Gastroesophageal sphincter (tissue), 4 donors: ENCODE data around the gene CCL5. TPM values are rescaled to one million over a fixed set of nuclear protein-coding genes. Genes with fewer than 3 reads are reported as not detected.
"Not testable (repeated sequence)": the region's sequence is repeated elsewhere in the genome, so short reads cannot be mapped to it uniquely, and the experiment has no call there.

ENCODE experiments used
- ATAC-seq: fragments of 150-250 bp; one replicate; pipeline ENCODE4 v1.9.1; 2016; ENCODE audit warnings: mild to moderate bottlenecking, moderate library complexity
- H3K27ac ChIP-seq, 4 donors: fragments of 200-600 bp; sonication (generic) in 3 of 4; 1 replicate in 3 of 4; 2 replicates in 1 of 4; pipeline ENCODE4 v1.5.1; 2016 to 2019
- H3K27me3 ChIP-seq: fragments of 200-600 bp; sonication (generic); one replicate; pipeline ENCODE4 v1.5.1; 2019
- H3K36me3 ChIP-seq, 2 donors: fragments of 200-600 bp; sonication (generic); one replicate each; pipeline ENCODE4 v1.5.1; 2019; ENCODE audit warnings: control low read depth in 1 of 2
- H3K4me1 ChIP-seq, 3 donors: fragments of 200-600 bp; sonication (generic); 1 replicate in 2 of 3; 2 replicates in 1 of 3; pipeline ENCODE4 v1.5.1; 2016 to 2019; ENCODE audit warnings: control low read depth in 2 of 3
- H3K4me3 ChIP-seq, 2 donors: fragments of 200-600 bp; sonication (generic); one replicate each; pipeline ENCODE4 v1.5.1; 2019; ENCODE audit warnings: mild to moderate bottlenecking in 1 of 2, moderate library complexity in 1 of 2
- H3K9me3 ChIP-seq, 3 donors: fragments of 200-600 bp; sonication (generic); one replicate each; pipeline ENCODE4 v1.5.1; 2017 to 2019; ENCODE audit warnings: control low read depth in 2 of 3
- CTCF ChIP-seq, 4 experiments: fragments of 200-600 bp in 2 of 4; fragments of 450-650 bp in 2 of 4; sonication (generic) in 1 of 4; IDR thresholded peaks; one replicate each; pipeline ENCODE4 v1.5.1; 2017 to 2019; ENCODE audit warnings: antibody characterized with exemption in 4 of 4, mild to moderate bottlenecking in 2 of 4, moderate library complexity in 2 of 4
- EP300 ChIP-seq: sonication (generic); formaldehyde crosslinking; IDR thresholded peaks from one replicate; pipeline ENCODE4 v1.6.1; 2017; ENCODE audit warnings: antibody characterized with exemption, mild to moderate bottlenecking
- POLR2A ChIP-seq, 2 donors: fragments of 450-650 bp; IDR thresholded peaks; one replicate each; pipeline ENCODE4 v1.6.1; 2017; ENCODE audit warnings: antibody characterized with exemption in 2 of 2, mild to moderate bottlenecking in 2 of 2, moderate library complexity in 1 of 2
- POLR2AphosphoS5 ChIP-seq: sonication (generic); formaldehyde crosslinking; IDR thresholded peaks from one replicate; pipeline ENCODE4 v1.6.1; 2017; ENCODE audit warnings: antibody characterized with exemption
- WGBS, 2 donors: methylation state at CpG; one replicate each; pipeline ENCODE4 v1.1.5; 2018; ENCODE audit warnings: low coverage in 1 of 2; 5-methylcytosine and 5-hydroxymethylcytosine counted together
- total RNA-seq, 4 donors: library from RNA; depleted of rRNA; stranded (reverse); fragments of >200 nt; gene quantifications; one replicate each; pipeline ENCODE4 v1.1.0, GENCODE V29; 2016

The CCL5 gene
- total RNA-seq, 4 donors from 2014 or later, result 0.78 to 3.8 (median 2.2) TPM

GRCh38 chr17:35898283-35899070 lies 18.3 kb upstream of the CCL5 start:
- ATAC-seq, result no peak
- Histone ChIP-seq H3K27me3 (no peaks in the 10 kb centered on the region), H3K4me1 (no peaks in the 10 kb centered on the region), H3K27ac (no peak overlapping the region), H3K4me3 (no peak overlapping the region), H3K36me3 (no peaks in the 10 kb centered on the region), H3K9me3 (no peaks in the 10 kb centered on the region)
- no peak for TF ChIP-seq POLR2A (IDR thresholded peaks at IDR 0.05)
- TF ChIP-seq CTCF (IDR thresholded peaks at IDR 0.05), result no peak
- TF ChIP-seq EP300, result no peak
- no peak for TF ChIP-seq POLR2AphosphoS5
- 56 to 67% methylated on average over 1 to 4 of the region's 6 CpGs for WGBS, 2 donors

GRCh38 chr17:35897772-35898171 lies 17.6 kb upstream of the CCL5 start:
- ATAC-seq, H3K4me1 ChIP-seq: not testable (repeated sequence)
- 92 to 98% methylated on average over 4 to 6 of the region's 7 CpGs for WGBS, 2 donors

GRCh38 chr17:35895636-35896587 lies 15.8 kb upstream of the CCL5 start:
- no peak overlapping the region for H3K27ac ChIP-seq
- H3K36me3 ChIP-seq, result no peaks in the 10 kb centered on the region
- TF ChIP-seq POLR2A (IDR thresholded peaks at IDR 0.05) (no peak), POLR2AphosphoS5 (no peak), CTCF (IDR thresholded peaks at IDR 0.05) (no peak), EP300 (no peak)
- no peaks in the 10 kb centered on the region for H3K9me3 ChIP-seq
- no peaks in the 10 kb centered on the region for H3K4me1 ChIP-seq
- WGBS, 2 donors, result 69 to 93% methylated on average over 11 to 12 of the region's 14 CpGs
- no peak overlapping the region for H3K4me3 ChIP-seq
- ATAC-seq, result no peak
- no peaks in the 10 kb centered on the region for H3K27me3 ChIP-seq

More at GRCh38 chr17:35897772-35898171, 17.6 kb upstream of the CCL5 start:
- H3K36me3 ChIP-seq, H3K9me3 ChIP-seq, H3K27ac ChIP-seq, H3K27me3 ChIP-seq, H3K4me3 ChIP-seq: not testable (repeated sequence)

- H3K4me1 ChIP-seq, result peaks cover 0 to 7% (median 0%) of the 10 kb centered on the region in 3 donors
- 90 to 92% methylated on average over 3 to 5 of the region's 7 CpGs for WGBS, 2 donors
Measured at GRCh38 chr17:35894206-35894605, 14.0 kb upstream of the CCL5 start.

More at GRCh38 chr17:35894206-35894605, 14.0 kb upstream of the CCL5 start:
- Histone ChIP-seq H3K9me3 (no peaks in the 10 kb centered on the region), H3K4me3 (no peak overlapping the region), H3K27ac (no peak overlapping the region), H3K27me3 (no peaks in the 10 kb centered on the region), H3K36me3 (no peaks in the 10 kb centered on the region)
- ATAC-seq, result no peak
- TF ChIP-seq POLR2A (IDR thresholded peaks at IDR 0.05) (no peak), EP300 (no peak), CTCF (IDR thresholded peaks at IDR 0.05) (no peak), POLR2AphosphoS5 (no peak)
